K562 (cell line): ENCODE measurements around the gene HECW1. TPM values are rescaled to one million over a fixed set of nuclear protein-coding genes. Genes with fewer than 3 reads are reported as not detected.

ENCODE experiments used
- ATAC-seq: fragments of 200-7000 bp; cut with Tn5 transposase; 3 replicates; pipeline ENCODE4 v1.9.1; 2020; ENCODE audit warnings: moderate library complexity
- BruUV-seq: library from RNA; stranded (reverse); fragments of 400-500 nt; replicated peaks from 2 replicates; lab custom pipeline; 2021; lab: Mats Ljungman, UMichigan
- CTCF ChIA-PET: fragments of 300-600 bp; formaldehyde crosslinking; extraction: SDS; loops from one replicate; lab custom pipeline; 2021; ENCODE audit warnings: low intra/inter-chr PET ratio; lab: Yijun Ruan, JAX
- POLR2A ChIA-PET: fragments of 300-600, 350-650 bp; sonication (Branson Sonifier 250); formaldehyde crosslinking; extraction: SDS; loops from one replicate; lab custom pipeline; 2021; ENCODE audit warnings: antibody characterized with exemption, inconsistent platforms; lab: Yijun Ruan, JAX
- DNase-seq, 4 experiments: peaks; one replicate each; pipeline versions ENCODE4 v3.0.0 to v3.0.0-alpha.2; 2011 to 2018; ENCODE audit warnings: low spot score in 3 of 4, mixed read lengths in 3 of 4; ENCODE audit errors: extremely low read depth in 1 of 4
- FAIRE-seq: peaks from 2 replicates; lab custom pipeline; 2011; peaks lifted over from hg19 to GRCh38; lab: Jason Lieb, UNC
- H2AFZ ChIP-seq: 2 replicates; pipeline ENCODE4 v1.6.0; 2011; ENCODE audit warnings: low read depth, low read length, control low read depth, inconsistent platforms
- H3K27ac ChIP-seq: fragments of 200-600 bp; 3 replicates; pipeline ENCODE4 v1.8.0; 2011; ENCODE audit warnings: low read depth, mild to moderate bottlenecking, control low read depth, inconsistent platforms, low read length, moderate library complexity, mixed read lengths; ENCODE audit errors: extremely low read depth
- H3K27me3 ChIP-seq, 2 experiments: fragments of 300-600 bp in 1 of 2; 2 replicates in 1 of 2; 3 replicates in 1 of 2; pipeline versions ENCODE4 v1.6.0 to v1.8.0; 2011; ENCODE audit warnings: inconsistent platforms in 2 of 2, low read length in 2 of 2, mild to moderate bottlenecking in 1 of 2, mixed read lengths in 1 of 2, moderate library complexity in 1 of 2; ENCODE audit not compliant: control insufficient read depth in 2 of 2, insufficient read depth in 2 of 2
- H3K36me3 ChIP-seq: fragments of 300-600 bp; 3 replicates; pipeline ENCODE4 v1.8.0; 2011; ENCODE audit warnings: mild to moderate bottlenecking, low read length, inconsistent platforms; ENCODE audit not compliant: control insufficient read depth, insufficient read depth
- H3K4me1 ChIP-seq, 2 experiments: fragments of 200-600 bp in 1 of 2; replicated peaks in 1 of 2; 2 replicates in 1 of 2; 3 replicates in 1 of 2; pipeline versions ENCODE4 v1.5.1 to v1.8.0; 2011; ENCODE audit warnings: inconsistent platforms in 2 of 2, low read length in 2 of 2, mild to moderate bottlenecking in 1 of 2, mixed read lengths in 1 of 2, moderate library complexity in 1 of 2; ENCODE audit not compliant: control insufficient read depth in 2 of 2, insufficient read depth in 2 of 2
- H3K4me2 ChIP-seq: 2 replicates; pipeline ENCODE4 v1.6.1; 2011; ENCODE audit warnings: low read length, control low read depth, inconsistent platforms, mixed read lengths; ENCODE audit not compliant: insufficient read depth
- H3K4me3 ChIP-seq: fragments of 200-600 bp; sonication (generic), shearing (Covaris generic); 2 replicates; pipeline ENCODE4 v1.5.1; 2016; ENCODE audit warnings: control low read depth, inconsistent platforms
- H3K79me2 ChIP-seq: fragments of 200-600 bp; 3 replicates; pipeline ENCODE4 v1.8.0; 2011; ENCODE audit warnings: low read length, inconsistent platforms; ENCODE audit not compliant: control insufficient read depth, insufficient read depth
- H3K9ac ChIP-seq, 2 experiments: 2 replicates each; pipeline versions ENCODE4 v1.6.0 to v1.6.1; 2011; ENCODE audit warnings: low read depth in 2 of 2, low read length in 2 of 2, control low read depth in 1 of 2, inconsistent platforms in 1 of 2, mild to moderate bottlenecking in 1 of 2, mixed read lengths in 1 of 2; ENCODE audit not compliant: insufficient read depth in 1 of 2
- H3K9me1 ChIP-seq: one replicate; pipeline ENCODE4 v1.6.0; 2011; ENCODE audit warnings: inconsistent platforms, mild to moderate bottlenecking, low read length, moderate library complexity; ENCODE audit not compliant: control insufficient read depth, insufficient read depth
- H3K9me3 ChIP-seq: replicated peaks from 2 replicates; pipeline ENCODE4 v1.5.1; 2011; ENCODE audit warnings: low read depth, low read length, inconsistent platforms; ENCODE audit not compliant: control insufficient read depth, insufficient read depth
- H4K20me1 ChIP-seq: replicated peaks from 2 replicates; pipeline ENCODE4 v1.6.1; 2011; ENCODE audit warnings: low read length, inconsistent platforms, mixed read lengths; ENCODE audit not compliant: control insufficient read depth, insufficient read depth
- AFF4 ChIP-seq: sonication (generic); formaldehyde crosslinking; IDR thresholded peaks from 2 replicates; pipeline ENCODE4 v1.8.0; 2023; ENCODE audit warnings: mild to moderate bottlenecking, missing genetic modification reagents
- CEBPB ChIP-seq: fragments of 450-650 bp; IDR thresholded peaks from 2 replicates; pipeline ENCODE4 v1.6.1; 2016; ENCODE audit warnings: missing genetic modification characterization, missing compliant biosample characterization
- CEBPG ChIP-seq, 3 experiments: fragments of 200-800 bp in 1 of 3; sonication (Bioruptor generic) in 1 of 3; sonication (generic) in 1 of 3; formaldehyde crosslinking in 1 of 3; IDR thresholded peaks in 2 of 3; conservative IDR thresholded peaks in 1 of 3; 2 replicates each; pipeline versions ENCODE4 v1.6.1 to v1.8.0; 2016 to 2022; ENCODE audit warnings: missing compliant biosample characterization in 2 of 3, missing genetic modification characterization in 2 of 3, mild to moderate bottlenecking in 1 of 3, missing genetic modification reagents in 1 of 3
- TEAD1 ChIP-seq, 2 experiments: fragments of 450-650 bp in 1 of 2; sonication (generic) in 1 of 2; formaldehyde crosslinking; IDR thresholded peaks; 2 replicates each; pipeline versions ENCODE4 v1.4.0 to v1.8.0; 2020 to 2022; ENCODE audit warnings: mild to moderate bottlenecking in 2 of 2, missing genetic modification reagents in 1 of 2
- ZBED1 ChIP-seq: IDR thresholded peaks from 2 replicates; pipeline ENCODE4 v1.6.1; 2014
- ZFPM2 ChIP-seq: fragments of 250-450 bp; sonication (Bioruptor Pico); IDR thresholded peaks from 2 replicates; pipeline ENCODE4 v1.5.1; 2022; ENCODE audit warnings: mild to moderate bottlenecking
- ZNF518B ChIP-seq: fragments of 250-450 bp; sonication (Bioruptor Pico); IDR thresholded peaks from 2 replicates; pipeline ENCODE4 v1.5.0; 2021; ENCODE audit warnings: mild to moderate bottlenecking, moderate library complexity
- ZZZ3 ChIP-seq: fragments of 450-650 bp; IDR thresholded peaks from 2 replicates; pipeline ENCODE4 v1.6.1; 2016; ENCODE audit warnings: antibody characterized with exemption, mild to moderate bottlenecking, moderate library complexity
- WGBS: fragments of 100-300 bp; shearing (Covaris generic); methylation state at CpG from one replicate; pipeline ENCODE4 v1.1.6; 2016; ENCODE audit warnings: low coverage, mixed read lengths; ENCODE audit not compliant: insufficient coverage; ENCODE audit errors: missing lambda C conversion rate; 5-methylcytosine and 5-hydroxymethylcytosine counted together
- in situ Hi-C: fragments of 300-500 bp; cut with MboI; formaldehyde crosslinking; loops from 4 replicates; pipeline ENCODE4 v1.15.0; 2018; ENCODE audit warnings: inconsistent platforms, mixed read lengths
- intact Hi-C: fragments of 100-400 bp; cut with micrococcal nuclease; formaldehyde crosslinking; loops from 2 replicates; pipeline ENCODE4 v1.14.2; 2022
- polyA plus RNA-seq, 8 experiments: library from polyadenylated mRNA; depleted of rRNA in 4 of 8; stranded (reverse) in 5 of 8; unstranded in 3 of 8; fragments of >200 nt; fragmentation: Nextera tagmentation in 2 of 8; fragmentation: Illumina TruSeq in 1 of 8; extraction: Ambion mirVana in 2 of 8; extraction: Trizol in 1 of 8; gene quantifications; 2 replicates each; pipeline versions ENCODE4 v1.2.1 to v1.2.3, GENCODE V29; 2011 to 2014; ENCODE audit warnings: inconsistent platforms in 1 of 8, missing spikeins in 1 of 8
- total RNA-seq, 7 experiments: library from RNA; depleted of rRNA in 6 of 7; stranded (reverse); fragments of >200 nt in 6 of 7; fragmentation: Illumina TruSeq in 2 of 7; extraction: Trizol in 2 of 7; gene quantifications; 2 replicates each; pipeline versions ENCODE4 v1.2.1 to v1.2.3, GENCODE V29; 2011 to 2021; ENCODE audit warnings: low replicate concordance in 1 of 7

The HECW1 gene
- total and polyA plus RNA-seq, 9 of the 15 experiments (the other 6 are each of a cell fraction or from before 2014, with no cell fraction given) = 0.07 to 0.31 (median 0.13) TPM; not detected in 4

- no peaks in the 10 kb centered on the region for H3K36me3 ChIP-seq
- FAIRE-seq (no peak), DNase-seq (no peak), ATAC-seq (no peak)
- H3K27ac ChIP-seq = no peak overlapping the region
- no peaks in the 10 kb centered on the region for H3K79me2 ChIP-seq
- ChIA-PET CTCF (no interaction called here), POLR2A (no interaction called here)
- no TSS peak for BruUV-seq
- no peaks in the 10 kb centered on the region for H4K20me1 ChIP-seq
- H3K9me3 ChIP-seq = no peaks in the 10 kb centered on the region
- TF ChIP-seq CEBPB (tag) (peak; percentile 51), ZZZ3 (no peak), CEBPG (CRISPR knock-in tag; IDR thresholded peaks at IDR 0.05) (no peak), CEBPG (tag; conservative IDR thresholded peaks at IDR 0.05 in 1 of 2, IDR thresholded peaks at IDR 0.05 in 1 of 2) (peak; percentile 58 to 65)
- no peak overlapping the region for H3K4me2 ChIP-seq
- no peak overlapping the region for H2AFZ ChIP-seq
- H3K9ac ChIP-seq = no peak overlapping the region
- WGBS = 0% methylated on average over 3 of the region's 3 CpGs
- H3K4me1 ChIP-seq = no peaks in the 10 kb centered on the region; a peak in 1 of 5 replicates
- no peaks in the 10 kb centered on the region for H3K9me1 ChIP-seq
- H3K27me3 ChIP-seq = peaks cover 19 to 52% of the 10 kb centered on the region in 2 experiments; a peak in 3 of 5 replicates
- no peak overlapping the region for H3K4me3 ChIP-seq
- in situ Hi-C loops = no loop called here
- intact Hi-C loops = no loop called here
Measured at GRCh38 chr7:43318188-43318770, 205.8 kb downstream of the HECW1 start.

- Histone ChIP-seq H3K27me3 (peaks cover 12 to 53% of the 10 kb centered on the region in 2 experiments), H3K4me2 (no peak overlapping the region), H2AFZ (no peak overlapping the region), H3K27ac (no peak overlapping the region), H3K9me3 (no peaks in the 10 kb centered on the region), H3K36me3 (no peaks in the 10 kb centered on the region), H3K9me1 (no peaks in the 10 kb centered on the region), H3K4me1 (no peaks in the 10 kb centered on the region), H3K9ac (no peak overlapping the region), H4K20me1 (peaks cover 6% of the 10 kb centered on the region; the same call in 1 of the 2 replicates), H3K79me2 (no peaks in the 10 kb centered on the region), H3K4me3 (no peak overlapping the region)
- intact Hi-C loops (no loop called here), in situ Hi-C loops (no loop called here)
- DNase-seq = no peak
- ChIA-PET POLR2A (no interaction called here), CTCF (no interaction called here)
- no peak for ATAC-seq
- FAIRE-seq = no peak
- no TSS peak for BruUV-seq
- 0% methylated on average over 12 of the region's 14 CpGs for WGBS
- TF ChIP-seq ZNF518B = no peak
- TF ChIP-seq AFF4 (CRISPR knock-in tag) = no peak
- no peak for TF ChIP-seq TEAD1 (CRISPR knock-in tag; IDR thresholded peaks at IDR 0.05)
- TF ChIP-seq ZFPM2 (CRISPR knock-in tag) = no peak
- no peak for TF ChIP-seq ZBED1
Measured at GRCh38 chr7:43325595-43325994, 213.1 kb downstream of the HECW1 start.
